ENCODE measurements around the gene ARV1.

The ARV1 gene

DNA sequence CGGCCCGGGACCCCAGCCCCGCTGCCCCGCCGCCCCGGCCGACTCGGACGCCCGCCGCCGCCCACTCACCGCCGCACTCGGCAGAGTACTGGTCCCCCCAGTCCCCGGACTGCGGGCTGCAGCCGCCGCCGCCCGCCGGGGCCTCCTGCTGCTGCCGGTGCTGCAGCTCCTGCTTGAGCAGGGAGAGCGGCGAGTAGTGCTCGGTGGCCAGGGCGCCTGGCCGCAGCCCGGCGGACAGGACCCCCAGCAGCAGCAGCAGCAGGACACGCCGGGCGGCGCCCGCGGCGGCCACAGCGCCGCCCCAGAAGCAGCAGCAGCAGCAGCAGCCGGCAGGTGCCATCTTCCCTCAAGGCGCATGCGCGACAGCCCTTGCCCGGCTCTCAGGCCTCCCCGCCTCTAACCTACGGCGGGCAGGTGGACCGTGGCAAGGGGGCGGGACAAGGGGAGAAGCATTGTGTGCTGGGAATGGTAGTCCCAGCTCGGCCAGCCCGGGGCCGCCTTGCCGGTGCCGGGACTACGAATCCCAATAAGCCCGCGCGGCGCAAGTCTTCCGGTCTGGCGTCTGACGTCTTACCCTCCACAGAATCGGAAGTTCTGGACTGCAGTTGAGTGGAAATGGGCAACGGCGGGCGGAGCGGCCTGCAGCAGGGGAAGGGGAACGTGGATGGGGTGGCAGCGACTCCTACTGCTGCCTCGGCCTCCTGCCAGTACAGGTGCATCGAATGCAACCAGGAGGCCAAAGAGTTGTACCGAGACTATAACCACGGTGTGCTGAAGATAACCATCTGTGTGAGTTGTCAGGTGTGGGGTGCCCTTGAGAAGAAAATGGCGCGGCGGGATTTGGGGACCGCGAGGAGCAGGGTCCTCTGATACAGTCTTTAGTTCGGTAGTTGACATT, at the start of gene ARV1, which contains the start of gene TTC13:
Gene ARV1, plus strand, starts transcription at position 604 of the 898 bp plus-strand sequence. Its CDS starts 12 bp downstream, at position 616.
Gene TTC13, minus strand, starts transcription at position 371 of the 898 bp plus-strand sequence. Its CDS starts 31 bp downstream, at position 340.
- TF ChIP-seq, protein P1, sequence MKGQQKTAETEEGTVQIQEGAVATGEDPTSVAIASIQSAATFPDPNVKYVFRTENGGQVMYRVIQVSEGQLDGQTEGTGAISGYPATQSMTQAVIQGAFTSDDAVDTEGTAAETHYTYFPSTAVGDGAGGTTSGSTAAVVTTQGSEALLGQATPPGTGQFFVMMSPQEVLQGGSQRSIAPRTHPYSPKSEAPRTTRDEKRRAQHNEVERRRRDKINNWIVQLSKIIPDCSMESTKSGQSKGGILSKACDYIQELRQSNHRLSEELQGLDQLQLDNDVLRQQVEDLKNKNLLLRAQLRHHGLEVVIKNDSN (IDR thresholded peaks at IDR 0.05), result 0 out of 2 replicates have a peak, but pooled peaks have one; percentile 47
- no peak for TF ChIP-seq EGR1 (IDR thresholded peaks at IDR 0.05)
- no peak for TF ChIP-seq NFIC (IDR thresholded peaks at IDR 0.05)
- no peak for TF ChIP-seq EP300 (IDR thresholded peaks at IDR 0.05; ENCODE audit: borderline replicate concordance)
- peak; percentile 81 for TF ChIP-seq YY1 (IDR thresholded peaks at IDR 0.05; ENCODE audit: low read depth)
- peak; percentile 88 for TF ChIP-seq CREB1 (IDR thresholded peaks at IDR 0.05; ENCODE audit: low read depth)
- peak; percentile 35; the same call in 1 of the 2 replicates for TF ChIP-seq RAD21 (IDR thresholded peaks at IDR 0.05; ENCODE audit: low read depth)
- TF ChIP-seq, protein P2, sequence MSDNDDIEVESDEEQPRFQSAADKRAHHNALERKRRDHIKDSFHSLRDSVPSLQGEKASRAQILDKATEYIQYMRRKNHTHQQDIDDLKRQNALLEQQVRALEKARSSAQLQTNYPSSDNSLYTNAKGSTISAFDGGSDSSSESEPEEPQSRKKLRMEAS (IDR thresholded peaks at IDR 0.05), result peak; percentile 83
- TF ChIP-seq, protein P3, sequence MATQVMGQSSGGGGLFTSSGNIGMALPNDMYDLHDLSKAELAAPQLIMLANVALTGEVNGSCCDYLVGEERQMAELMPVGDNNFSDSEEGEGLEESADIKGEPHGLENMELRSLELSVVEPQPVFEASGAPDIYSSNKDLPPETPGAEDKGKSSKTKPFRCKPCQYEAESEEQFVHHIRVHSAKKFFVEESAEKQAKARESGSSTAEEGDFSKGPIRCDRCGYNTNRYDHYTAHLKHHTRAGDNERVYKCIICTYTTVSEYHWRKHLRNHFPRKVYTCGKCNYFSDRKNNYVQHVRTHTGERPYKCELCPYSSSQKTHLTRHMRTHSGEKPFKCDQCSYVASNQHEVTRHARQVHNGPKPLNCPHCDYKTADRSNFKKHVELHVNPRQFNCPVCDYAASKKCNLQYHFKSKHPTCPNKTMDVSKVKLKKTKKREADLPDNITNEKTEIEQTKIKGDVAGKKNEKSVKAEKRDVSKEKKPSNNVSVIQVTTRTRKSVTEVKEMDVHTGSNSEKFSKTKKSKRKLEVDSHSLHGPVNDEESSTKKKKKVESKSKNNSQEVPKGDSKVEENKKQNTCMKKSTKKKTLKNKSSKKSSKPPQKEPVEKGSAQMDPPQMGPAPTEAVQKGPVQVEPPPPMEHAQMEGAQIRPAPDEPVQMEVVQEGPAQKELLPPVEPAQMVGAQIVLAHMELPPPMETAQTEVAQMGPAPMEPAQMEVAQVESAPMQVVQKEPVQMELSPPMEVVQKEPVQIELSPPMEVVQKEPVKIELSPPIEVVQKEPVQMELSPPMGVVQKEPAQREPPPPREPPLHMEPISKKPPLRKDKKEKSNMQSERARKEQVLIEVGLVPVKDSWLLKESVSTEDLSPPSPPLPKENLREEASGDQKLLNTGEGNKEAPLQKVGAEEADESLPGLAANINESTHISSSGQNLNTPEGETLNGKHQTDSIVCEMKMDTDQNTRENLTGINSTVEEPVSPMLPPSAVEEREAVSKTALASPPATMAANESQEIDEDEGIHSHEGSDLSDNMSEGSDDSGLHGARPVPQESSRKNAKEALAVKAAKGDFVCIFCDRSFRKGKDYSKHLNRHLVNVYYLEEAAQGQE (IDR thresholded peaks at IDR 0.05; ENCODE audit: low read depth), result no peak
- TF ChIP-seq CEBPB (IDR thresholded peaks at IDR 0.05), result no peak
- no peak for TF ChIP-seq TEAD4 (IDR thresholded peaks at IDR 0.05)
- peak; percentile 80 for TF ChIP-seq TAF1 (IDR thresholded peaks at IDR 0.05; ENCODE audit: low read depth)
- no peak for TF ChIP-seq FOXM1 (IDR thresholded peaks at IDR 0.05; ENCODE audit: borderline replicate concordance, low read depth)
- TF ChIP-seq ZBTB7A (IDR thresholded peaks at IDR 0.05; ENCODE audit: low read depth), result no peak
- peak; percentile 61 for TF ChIP-seq TCF12 (IDR thresholded peaks at IDR 0.05; ENCODE audit: low read depth)

DNA sequence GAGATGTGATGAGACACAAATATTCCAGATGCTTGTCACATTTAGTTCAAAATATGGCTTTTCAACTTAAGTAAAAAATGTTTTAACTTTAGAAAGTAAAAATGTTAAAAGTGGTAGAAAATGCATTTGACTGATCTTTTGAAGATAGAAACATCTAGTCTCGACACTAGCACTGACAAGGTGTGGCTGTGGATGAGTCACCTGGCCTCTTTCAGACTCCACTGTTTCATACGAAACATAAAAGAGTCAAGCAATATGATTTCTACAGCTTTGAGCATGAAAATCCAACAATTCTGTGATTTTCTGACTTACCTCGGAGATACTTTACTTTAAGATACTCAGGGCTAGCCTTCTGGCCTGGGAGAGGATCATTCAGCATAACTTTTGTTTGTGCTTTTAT, 47.9 kb upstream of the ARV1 start:
- TF ChIP-seq RAD21 (IDR thresholded peaks at IDR 0.05; ENCODE audit: low read depth), result no peak
- TF ChIP-seq, protein P2 (IDR thresholded peaks at IDR 0.05), result no peak
- TF ChIP-seq EGR1 (IDR thresholded peaks at IDR 0.05), result no peak
- TF ChIP-seq TAF1 (IDR thresholded peaks at IDR 0.05; ENCODE audit: low read depth), result no peak
- no peak for TF ChIP-seq ZBTB7A (IDR thresholded peaks at IDR 0.05; ENCODE audit: low read depth)
- TF ChIP-seq, protein P3 (IDR thresholded peaks at IDR 0.05; ENCODE audit: low read depth), result no peak
- TF ChIP-seq, protein P1 (IDR thresholded peaks at IDR 0.05), result no peak
- TF ChIP-seq EP300 (IDR thresholded peaks at IDR 0.05; ENCODE audit: borderline replicate concordance), result no peak

DNA sequence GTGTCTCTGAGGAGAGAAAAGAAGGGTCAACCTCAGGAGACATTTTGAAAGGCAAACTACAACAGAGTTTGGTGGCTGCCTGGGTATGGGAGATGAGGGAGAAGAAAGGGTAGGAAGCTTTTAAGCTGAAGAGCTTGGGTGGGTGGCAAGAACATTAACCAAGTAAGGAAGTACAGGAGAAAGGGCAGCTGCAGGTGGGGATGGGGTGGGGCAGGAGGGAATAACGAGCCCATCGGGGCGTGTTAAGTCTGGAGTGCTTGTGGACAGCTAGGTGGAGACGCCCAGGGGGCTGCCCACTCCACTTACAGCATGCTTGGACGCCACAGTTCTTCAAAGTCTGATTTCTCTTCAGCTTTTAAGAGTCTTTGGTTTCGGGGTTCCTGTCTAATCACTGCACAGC, 43.0 kb upstream of the ARV1 start:
- TF ChIP-seq, protein P1 (IDR thresholded peaks at IDR 0.05), result no peak
- TF ChIP-seq ZBTB7A (IDR thresholded peaks at IDR 0.05; ENCODE audit: low read depth) (no peak), CREB1 (IDR thresholded peaks at IDR 0.05; ENCODE audit: low read depth) (no peak), RAD21 (IDR thresholded peaks at IDR 0.05; ENCODE audit: low read depth) (no peak), TEAD4 (IDR thresholded peaks at IDR 0.05) (no peak)

DNA sequence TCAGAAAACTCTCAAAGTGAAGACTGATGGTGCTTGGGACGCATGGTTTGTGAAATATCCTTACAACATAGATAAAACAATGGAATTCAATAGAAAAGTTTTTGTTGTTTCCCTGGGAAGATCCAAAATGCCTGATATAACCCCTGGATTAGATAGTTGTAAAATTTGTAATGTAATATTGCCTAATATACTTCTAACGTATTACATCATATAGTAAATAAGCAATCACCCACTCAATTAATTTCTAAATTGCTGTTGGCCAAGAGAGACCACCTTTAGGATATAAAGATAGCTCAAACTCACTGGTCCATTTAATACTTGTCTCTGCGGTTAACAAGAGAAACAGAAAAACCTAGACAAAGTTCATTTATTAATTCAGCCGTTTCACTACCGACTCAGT, 42.4 kb upstream of the ARV1 start:
- TF ChIP-seq TAF1 (IDR thresholded peaks at IDR 0.05; ENCODE audit: low read depth) (no peak), NFIC (IDR thresholded peaks at IDR 0.05) (no peak)

DNA sequence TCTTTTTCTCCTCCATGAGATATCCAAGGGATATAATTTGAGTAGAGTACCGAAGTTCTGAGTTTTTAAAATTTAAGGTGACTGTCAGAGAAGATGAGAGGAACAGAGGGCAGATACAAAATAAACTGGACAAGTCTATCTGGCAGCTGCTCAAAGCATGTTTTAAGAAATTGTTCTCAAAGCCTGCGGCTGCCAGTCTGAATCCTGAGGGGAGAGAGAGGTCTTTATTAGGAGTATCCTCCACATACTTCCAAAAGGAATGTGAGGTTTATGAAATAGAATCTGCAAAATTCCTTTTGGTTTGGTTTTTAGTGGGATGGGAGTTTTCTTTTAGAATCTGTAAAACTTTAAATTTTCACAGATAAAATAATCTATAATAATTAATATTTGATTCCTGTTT, 41.5 kb upstream of the ARV1 start:
- TF ChIP-seq TEAD4 (IDR thresholded peaks at IDR 0.05) (no peak), RAD21 (IDR thresholded peaks at IDR 0.05; ENCODE audit: low read depth) (no peak), TAF1 (IDR thresholded peaks at IDR 0.05; ENCODE audit: low read depth) (no peak), FOXM1 (IDR thresholded peaks at IDR 0.05; ENCODE audit: borderline replicate concordance, low read depth) (no peak), ZBTB7A (IDR thresholded peaks at IDR 0.05; ENCODE audit: low read depth) (no peak), CREB1 (IDR thresholded peaks at IDR 0.05; ENCODE audit: low read depth) (no peak), EP300 (IDR thresholded peaks at IDR 0.05; ENCODE audit: borderline replicate concordance) (no peak), YY1 (IDR thresholded peaks at IDR 0.05; ENCODE audit: low read depth) (no peak), EGR1 (IDR thresholded peaks at IDR 0.05) (no peak), CEBPB (IDR thresholded peaks at IDR 0.05) (no peak), NFIC (IDR thresholded peaks at IDR 0.05) (no peak), TCF12 (IDR thresholded peaks at IDR 0.05; ENCODE audit: low read depth) (no peak)
- TF ChIP-seq, protein P1 (IDR thresholded peaks at IDR 0.05), result no peak
- TF ChIP-seq, protein P2 (IDR thresholded peaks at IDR 0.05), result no peak
- TF ChIP-seq, protein P3 (IDR thresholded peaks at IDR 0.05; ENCODE audit: low read depth), result no peak
